Right atrium auricular region (tissue), 2 donors: ENCODE measurements around the gene EXT2. TPM values are rescaled to one million over a fixed set of nuclear protein-coding genes. Genes with fewer than 3 reads are reported as not detected.
A peak's percentile ranks its signal among the peaks of the same experiment; 100 is the strongest.

Source experiments
- DNase-seq: peaks from one replicate; pipeline ENCODE4 v3.0.0-alpha.2; 2019; ENCODE audit warnings: low spot score
- H3K27ac ChIP-seq, 2 donors: fragments of 200-600 bp; sonication (generic); 1 replicate in 1 of 2; 2 replicates in 1 of 2; pipeline ENCODE4 v1.5.1; 2016 to 2019
- H3K27me3 ChIP-seq, 2 donors: fragments of 200-600 bp; sonication (generic); one replicate each; pipeline versions ENCODE4 v1.5.1 to v1.6.0; 2017 to 2019
- H3K36me3 ChIP-seq: fragments of 200-600 bp; sonication (generic); one replicate; pipeline ENCODE4 v1.5.1; 2016
- H3K4me1 ChIP-seq, 2 donors: fragments of 200-600 bp; sonication (generic); one replicate each; pipeline versions ENCODE4 v1.5.1 to v1.6.0; 2017 to 2019
- H3K4me3 ChIP-seq, 2 donors: fragments of 200-600 bp; sonication (generic); 1 replicate in 1 of 2; 2 replicates in 1 of 2; pipeline ENCODE4 v1.5.1; 2017 to 2019; ENCODE audit warnings: mild to moderate bottlenecking in 1 of 2, moderate library complexity in 1 of 2
- H3K9me3 ChIP-seq, 2 donors: fragments of 200-600 bp; sonication (generic); one replicate each; pipeline ENCODE4 v1.5.1; 2019
- total RNA-seq, 2 donors: library from RNA; depleted of rRNA; stranded (reverse); fragments of >200 nt; gene quantifications; one replicate each; pipeline ENCODE4 v1.1.0, GENCODE V29; 2016
- TF ChIP-seq, protein P1 (sequence below), 2 donors: fragments of 200-600 bp; sonication (generic); IDR thresholded peaks; one replicate each; pipeline ENCODE4 v1.5.1; 2019; ENCODE audit warnings: antibody characterized with exemption in 2 of 2

Gene EXT2
- total RNA-seq, 2 donors from 2014 or later = 37.2 to 45.2 TPM

DNA sequence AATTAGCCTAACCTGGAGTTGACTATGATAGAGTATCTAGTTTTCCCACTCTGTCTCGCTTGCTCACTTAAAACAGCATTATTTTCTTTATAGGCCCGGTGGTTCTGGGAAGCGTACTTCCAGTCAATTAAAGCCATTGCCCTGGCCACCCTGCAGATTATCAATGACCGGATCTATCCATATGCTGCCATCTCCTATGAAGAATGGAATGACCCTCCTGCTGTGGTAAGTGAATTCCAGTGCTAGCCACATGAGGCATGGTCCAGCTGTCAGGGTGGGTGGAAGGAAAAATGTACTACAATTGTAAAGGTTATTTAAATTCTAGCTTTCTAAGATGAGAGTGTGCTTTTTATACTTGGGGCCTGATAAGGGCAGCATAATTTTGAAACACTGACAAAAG lies 76.0 kb downstream of the EXT2 start:
- H3K36me3 ChIP-seq = peaks cover 3% of the 10 kb centered on the region
- H3K4me1 ChIP-seq = no peaks in the 10 kb centered on the region
- no peak overlapping the region for H3K27ac ChIP-seq
- H3K27me3 ChIP-seq = no peaks in the 10 kb centered on the region
- TF ChIP-seq, protein P1, sequence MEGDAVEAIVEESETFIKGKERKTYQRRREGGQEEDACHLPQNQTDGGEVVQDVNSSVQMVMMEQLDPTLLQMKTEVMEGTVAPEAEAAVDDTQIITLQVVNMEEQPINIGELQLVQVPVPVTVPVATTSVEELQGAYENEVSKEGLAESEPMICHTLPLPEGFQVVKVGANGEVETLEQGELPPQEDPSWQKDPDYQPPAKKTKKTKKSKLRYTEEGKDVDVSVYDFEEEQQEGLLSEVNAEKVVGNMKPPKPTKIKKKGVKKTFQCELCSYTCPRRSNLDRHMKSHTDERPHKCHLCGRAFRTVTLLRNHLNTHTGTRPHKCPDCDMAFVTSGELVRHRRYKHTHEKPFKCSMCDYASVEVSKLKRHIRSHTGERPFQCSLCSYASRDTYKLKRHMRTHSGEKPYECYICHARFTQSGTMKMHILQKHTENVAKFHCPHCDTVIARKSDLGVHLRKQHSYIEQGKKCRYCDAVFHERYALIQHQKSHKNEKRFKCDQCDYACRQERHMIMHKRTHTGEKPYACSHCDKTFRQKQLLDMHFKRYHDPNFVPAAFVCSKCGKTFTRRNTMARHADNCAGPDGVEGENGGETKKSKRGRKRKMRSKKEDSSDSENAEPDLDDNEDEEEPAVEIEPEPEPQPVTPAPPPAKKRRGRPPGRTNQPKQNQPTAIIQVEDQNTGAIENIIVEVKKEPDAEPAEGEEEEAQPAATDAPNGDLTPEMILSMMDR (IDR thresholded peaks at IDR 0.05) = no peak
- no peaks in the 10 kb centered on the region for H3K9me3 ChIP-seq
- no peak overlapping the region for H3K4me3 ChIP-seq
- DNase-seq = no peak

DNA sequence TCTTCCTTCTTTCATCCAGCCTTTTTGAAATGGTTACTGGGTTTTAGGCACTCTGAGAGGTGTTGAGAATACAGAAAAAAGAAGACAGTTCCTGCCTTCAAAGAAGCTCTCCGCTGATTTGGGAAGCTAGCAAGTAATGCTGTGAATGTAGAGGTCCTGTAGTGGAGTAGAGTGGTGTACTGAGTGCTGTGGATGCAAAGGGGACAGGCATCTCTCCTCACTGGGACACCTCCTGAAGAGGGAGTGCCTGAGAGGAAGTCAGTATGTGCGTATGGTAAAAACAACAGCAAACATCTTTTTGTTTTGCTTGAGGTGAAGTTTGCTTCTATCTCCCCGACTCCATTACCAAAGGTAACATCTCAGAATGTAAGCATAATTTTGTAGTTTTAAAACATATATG lies 77.5 kb downstream of the EXT2 start:
- Histone ChIP-seq H3K27me3 (no peaks in the 10 kb centered on the region), H3K4me1 (no peaks in the 10 kb centered on the region), H3K36me3 (peaks cover 3% of the 10 kb centered on the region), H3K4me3 (no peak overlapping the region), H3K27ac (no peak overlapping the region), H3K9me3 (no peaks in the 10 kb centered on the region)
- no peak for DNase-seq
- TF ChIP-seq, protein P1 (IDR thresholded peaks at IDR 0.05) = no peak

DNA sequence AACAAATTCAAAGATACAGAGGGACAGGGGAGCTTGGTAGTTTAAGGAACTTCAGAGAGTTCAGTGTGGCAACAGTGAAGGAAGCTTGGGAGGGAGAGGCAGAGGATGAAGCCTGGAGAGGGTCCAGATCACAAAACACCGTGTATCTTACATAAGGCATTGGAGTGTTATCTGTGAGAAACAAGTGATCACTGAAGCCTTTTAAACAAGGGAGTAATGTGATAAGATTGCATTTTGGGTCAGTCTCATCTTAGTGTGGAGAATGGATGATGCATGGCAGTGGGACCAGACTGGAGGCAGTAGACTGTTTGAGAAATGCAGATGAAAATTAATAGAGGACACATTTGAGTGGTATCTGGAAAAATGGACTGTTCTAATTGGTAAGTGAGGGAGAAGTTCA lies 79.4 kb downstream of the EXT2 start:
- H3K4me3 ChIP-seq = no peak overlapping the region
- H3K9me3 ChIP-seq = no peaks in the 10 kb centered on the region
- TF ChIP-seq, protein P1 (IDR thresholded peaks at IDR 0.05) = no peak
- H3K27ac ChIP-seq = no peak overlapping the region
- DNase-seq = no peak
- H3K4me1 ChIP-seq = no peaks in the 10 kb centered on the region
- no peaks in the 10 kb centered on the region for H3K27me3 ChIP-seq
- H3K36me3 ChIP-seq = peaks cover 3% of the 10 kb centered on the region

DNA sequence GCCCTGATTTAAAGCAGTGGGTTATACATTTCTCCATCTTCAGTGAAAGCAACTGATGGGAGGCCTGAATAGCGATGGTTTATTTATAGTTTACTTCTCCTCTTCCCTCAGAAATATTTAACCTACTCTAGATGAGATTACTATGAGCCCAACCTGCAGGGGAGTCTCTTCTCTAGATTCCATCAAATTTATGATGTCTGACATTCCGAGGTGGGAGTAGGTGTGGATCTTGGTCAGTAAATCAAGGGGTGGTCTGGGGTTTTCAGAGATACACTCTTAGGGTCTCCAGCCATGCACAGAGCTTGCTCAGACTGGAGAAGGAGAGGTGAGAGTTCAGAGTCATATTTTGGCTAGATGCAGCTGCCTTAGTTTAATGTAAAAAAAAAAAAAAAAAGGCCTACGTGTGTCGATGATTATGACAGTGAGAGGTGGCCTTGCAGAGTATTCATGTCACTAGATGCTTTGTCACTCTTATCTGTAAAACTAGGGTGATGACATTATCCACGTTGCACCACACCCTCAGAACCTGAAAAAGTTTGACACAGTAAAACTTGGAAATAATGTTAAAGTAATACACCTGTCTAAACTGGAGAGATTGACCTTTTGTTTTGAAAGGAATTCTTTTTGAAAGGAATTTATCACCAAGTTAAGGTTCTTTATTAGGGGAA lies 81.2 kb downstream of the EXT2 start:
- Histone ChIP-seq H3K36me3 (peaks cover 3% of the 10 kb centered on the region), H3K27me3 (no peaks in the 10 kb centered on the region), H3K4me1 (no peaks in the 10 kb centered on the region), H3K9me3 (no peaks in the 10 kb centered on the region), H3K27ac (no peak overlapping the region), H3K4me3 (no peak overlapping the region)
- TF ChIP-seq, protein P1 (IDR thresholded peaks at IDR 0.05) = no peak
- DNase-seq = no peak

DNA sequence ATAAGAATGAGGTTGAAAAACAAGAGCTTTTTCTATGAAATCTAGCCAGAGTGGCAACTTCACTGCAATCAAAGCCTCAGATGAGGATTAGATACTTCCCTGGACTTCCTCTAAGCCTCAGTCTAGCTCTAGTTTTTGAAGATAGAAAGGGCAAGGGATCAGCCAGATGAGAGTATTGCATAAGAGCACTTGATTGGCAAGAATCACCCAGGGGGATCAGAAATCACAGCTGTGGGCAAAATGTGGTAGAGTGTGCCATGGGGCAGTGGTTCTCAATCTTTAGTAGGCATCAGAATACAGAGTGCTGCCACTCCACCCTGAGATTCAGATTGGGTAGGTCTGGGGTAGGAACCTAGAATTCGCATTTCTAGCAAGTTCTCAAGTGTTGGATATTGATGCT lies 82.4 kb downstream of the EXT2 start:
- TF ChIP-seq, protein P1 (IDR thresholded peaks at IDR 0.05) = no peak
- no peaks in the 10 kb centered on the region for H3K9me3 ChIP-seq
- no peaks in the 10 kb centered on the region for H3K27me3 ChIP-seq
- H3K27ac ChIP-seq = no peak overlapping the region
- no peak overlapping the region for H3K4me3 ChIP-seq
- H3K36me3 ChIP-seq = no peaks in the 10 kb centered on the region
- DNase-seq = no peak
- H3K4me1 ChIP-seq = no peaks in the 10 kb centered on the region

DNA sequence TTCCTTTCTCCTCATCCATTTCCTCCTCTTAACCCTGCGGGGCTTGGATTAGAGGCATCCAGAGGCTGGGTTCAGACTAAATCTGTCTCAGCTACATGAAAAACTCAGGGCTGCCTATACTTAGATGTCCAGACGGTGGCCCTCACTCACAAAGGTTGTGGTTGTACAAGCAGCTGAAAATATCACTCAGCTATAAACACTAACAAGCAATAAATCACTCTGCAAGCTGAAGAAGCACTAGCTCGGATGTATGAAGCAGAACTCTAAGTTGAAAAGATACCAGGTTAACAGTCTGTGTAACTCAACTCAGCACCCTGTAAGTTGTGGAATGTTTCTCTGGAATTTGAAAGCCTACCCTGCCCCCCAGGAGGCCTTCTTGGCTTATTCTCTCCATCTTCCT lies 82.9 kb downstream of the EXT2 start:
- Histone ChIP-seq H3K4me3 (no peak overlapping the region), H3K27me3 (no peaks in the 10 kb centered on the region), H3K4me1 (no peaks in the 10 kb centered on the region), H3K36me3 (no peaks in the 10 kb centered on the region), H3K27ac (no peak overlapping the region), H3K9me3 (no peaks in the 10 kb centered on the region)
- TF ChIP-seq, protein P1 (IDR thresholded peaks at IDR 0.05) = peak in 1 of 2 donors; percentile 13
- DNase-seq = no peak
